MG63 (cell line): ENCODE data around the gene C19orf67. TPM values are rescaled to one million over a fixed set of nuclear protein-coding genes. Genes with fewer than 3 reads are reported as not detected.
"Not testable (repeated sequence)": the region's sequence is repeated elsewhere in the genome, so short reads cannot be mapped to it uniquely, and the experiment has no call there.

Source experiments
- DNase-seq: peaks from one replicate; pipeline ENCODE4 v3.0.0-alpha.2; 2020
- H3K27me3 ChIP-seq: fragments of 250-450 bp; sonication (Bioruptor Pico); 2 replicates; pipeline ENCODE4 v1.5.1; 2020; ENCODE audit warnings: mild to moderate bottlenecking, moderate library complexity
- H3K36me3 ChIP-seq: fragments of 250-450 bp; sonication (Bioruptor Pico); 2 replicates; pipeline ENCODE4 v1.5.1; 2020; ENCODE audit warnings: mild to moderate bottlenecking, moderate library complexity
- H3K4me3 ChIP-seq: fragments of 250-450 bp; sonication (Bioruptor Pico); 2 replicates; pipeline ENCODE4 v1.5.1; 2020; ENCODE audit warnings: mild to moderate bottlenecking, moderate library complexity
- H3K9me3 ChIP-seq: fragments of 250-450 bp; sonication (Bioruptor Pico); 2 replicates; pipeline ENCODE4 v1.5.1; 2020; ENCODE audit warnings: mild to moderate bottlenecking, moderate library complexity
- total RNA-seq: library from RNA; depleted of rRNA; stranded (reverse); fragments of >200 nt; shearing (Covaris generic); gene quantifications from 2 replicates; pipeline ENCODE4 v1.2.3, GENCODE V29; 2014; ENCODE audit warnings: low replicate concordance

The C19orf67 gene
- total RNA-seq, 1 experiment from 2014 or later = not detected

DNA sequence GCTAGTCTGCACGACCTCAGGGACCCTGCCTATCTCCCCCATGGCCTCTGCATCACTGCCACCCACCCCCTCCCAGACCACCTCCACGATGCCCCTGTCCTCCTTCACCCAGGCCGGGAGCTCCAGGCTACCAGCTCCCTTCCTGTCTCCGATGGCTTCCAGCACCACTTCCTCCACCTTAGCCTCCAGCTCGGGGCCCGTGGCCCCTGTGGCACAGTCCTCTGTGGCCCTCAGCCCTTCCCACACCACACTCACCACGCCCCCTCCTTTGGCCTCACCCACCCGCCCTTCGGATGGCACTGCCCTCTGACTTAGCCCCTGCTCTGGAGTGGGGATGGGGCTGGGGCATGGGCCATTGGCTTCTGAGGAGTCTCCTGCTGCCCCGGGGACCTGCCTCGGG, 30.9 kb downstream of the C19orf67 start:
- H3K27me3 ChIP-seq = peaks cover 16% of the 10 kb centered on the region
- H3K36me3 ChIP-seq = no peaks in the 10 kb centered on the region; the same call in 1 of the 2 replicates
- no peak for DNase-seq
- no peak overlapping the region for H3K4me3 ChIP-seq
- no peaks in the 10 kb centered on the region for H3K9me3 ChIP-seq

GRCh38 chr19:14054099-14054498, 31.5 kb downstream of the C19orf67 start:
- Histone ChIP-seq H3K27me3 (peaks cover 10% of the 10 kb centered on the region), H3K9me3 (no peaks in the 10 kb centered on the region), H3K4me3 (no peak overlapping the region), H3K36me3 (no peaks in the 10 kb centered on the region; the same call in 1 of the 2 replicates)
- no peak for DNase-seq

DNA sequence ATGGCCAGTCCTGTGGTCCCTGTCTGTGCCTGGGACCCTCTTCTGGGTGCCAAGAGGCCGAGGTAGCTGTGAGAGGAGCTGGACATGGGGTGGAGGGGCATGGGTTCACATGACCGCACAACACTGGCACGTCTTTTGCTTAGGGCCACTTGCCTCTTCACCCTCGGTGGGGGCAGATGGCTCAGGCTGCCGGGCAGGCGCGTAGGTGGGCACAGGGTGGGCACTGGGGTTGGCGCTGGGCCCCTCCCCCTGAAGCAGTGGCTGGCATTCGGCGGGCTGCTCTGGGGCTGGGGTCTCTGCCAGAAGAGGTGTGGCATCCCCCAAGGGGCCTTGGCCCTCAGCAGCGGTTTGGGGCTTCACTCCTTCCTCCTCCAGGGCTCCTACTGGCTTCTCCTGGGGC, 32.1 kb downstream of the C19orf67 start:
- Histone ChIP-seq H3K9me3 (peaks cover 4% of the 10 kb centered on the region), H3K36me3 (peaks cover 2% of the 10 kb centered on the region), H3K27me3 (peaks cover 4% of the 10 kb centered on the region; the same call in 1 of the 2 replicates), H3K4me3 (no peak overlapping the region)
- DNase-seq = no peak

- Histone ChIP-seq H3K27me3 (no peaks in the 10 kb centered on the region; the same call in 1 of the 2 replicates), H3K4me3 (no peak overlapping the region), H3K9me3 (peaks cover 7% of the 10 kb centered on the region), H3K36me3 (peaks cover 4% of the 10 kb centered on the region)
- no peak for DNase-seq
Observed at GRCh38 chr19:14053032-14053431, 32.6 kb downstream of the C19orf67 start.

DNA sequence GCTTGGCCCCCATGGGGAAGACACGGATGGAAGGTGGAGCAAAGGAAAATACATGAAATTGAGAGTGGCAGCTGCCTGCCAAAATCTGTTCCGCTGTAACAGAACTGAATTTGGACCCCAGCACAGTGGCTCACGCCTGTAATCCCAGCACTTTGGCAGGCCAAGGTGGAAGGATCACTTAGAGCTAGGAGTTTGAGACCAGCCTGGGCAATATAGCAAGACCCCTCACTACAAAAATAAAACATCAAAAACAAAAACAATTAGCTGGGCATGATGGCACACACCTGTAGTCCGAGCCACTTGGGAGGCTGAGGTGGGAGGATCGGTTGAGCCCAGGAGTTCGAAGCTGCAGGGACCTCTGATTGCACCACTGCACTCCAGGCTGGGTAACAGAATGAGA, 33.1 kb downstream of the C19orf67 start:
- Histone ChIP-seq H3K4me3 (no peak overlapping the region), H3K27me3 (no peaks in the 10 kb centered on the region), H3K36me3 (peaks cover 4% of the 10 kb centered on the region), H3K9me3 (peaks cover 7% of the 10 kb centered on the region)
- no peak for DNase-seq

- Histone ChIP-seq H3K36me3 (peaks cover 4% of the 10 kb centered on the region), H3K27me3 (no peaks in the 10 kb centered on the region), H3K4me3 (no peak overlapping the region), H3K9me3 (peaks cover 7% of the 10 kb centered on the region)
- DNase-seq = no peak
Observed at GRCh38 chr19:14051980-14052379, 33.6 kb downstream of the C19orf67 start.

- not testable (repeated sequence) for H3K27me3 ChIP-seq, H3K9me3 ChIP-seq, H3K4me3 ChIP-seq, DNase-seq, H3K36me3 ChIP-seq
Observed at GRCh38 chr19:14050961-14051360, 34.6 kb downstream of the C19orf67 start.

DNA sequence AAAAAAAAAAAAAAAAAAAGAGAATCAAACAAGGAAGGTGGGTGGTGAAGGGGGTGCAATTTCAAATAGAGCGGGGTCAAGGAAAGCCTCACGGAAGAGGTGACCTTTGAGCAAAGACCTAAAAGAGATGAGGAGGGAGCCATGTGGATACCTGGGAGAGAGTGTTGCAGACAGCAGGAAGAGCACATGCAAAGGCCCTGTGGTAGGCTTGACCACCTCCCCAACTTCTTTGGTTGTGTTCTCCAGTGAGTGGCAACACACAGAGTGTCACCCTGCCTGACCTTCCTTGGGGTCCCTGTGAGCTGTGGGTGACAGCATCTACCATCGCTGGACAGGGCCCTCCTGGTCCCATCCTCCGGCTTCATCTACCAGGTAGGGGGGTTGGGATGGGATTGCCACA, 35.1 kb downstream of the C19orf67 start:
- H3K4me3 ChIP-seq = no peak overlapping the region
- H3K9me3 ChIP-seq = peaks cover 7% of the 10 kb centered on the region
- no peak for DNase-seq
- peaks cover 4% of the 10 kb centered on the region for H3K36me3 ChIP-seq
- no peaks in the 10 kb centered on the region for H3K27me3 ChIP-seq

DNA sequence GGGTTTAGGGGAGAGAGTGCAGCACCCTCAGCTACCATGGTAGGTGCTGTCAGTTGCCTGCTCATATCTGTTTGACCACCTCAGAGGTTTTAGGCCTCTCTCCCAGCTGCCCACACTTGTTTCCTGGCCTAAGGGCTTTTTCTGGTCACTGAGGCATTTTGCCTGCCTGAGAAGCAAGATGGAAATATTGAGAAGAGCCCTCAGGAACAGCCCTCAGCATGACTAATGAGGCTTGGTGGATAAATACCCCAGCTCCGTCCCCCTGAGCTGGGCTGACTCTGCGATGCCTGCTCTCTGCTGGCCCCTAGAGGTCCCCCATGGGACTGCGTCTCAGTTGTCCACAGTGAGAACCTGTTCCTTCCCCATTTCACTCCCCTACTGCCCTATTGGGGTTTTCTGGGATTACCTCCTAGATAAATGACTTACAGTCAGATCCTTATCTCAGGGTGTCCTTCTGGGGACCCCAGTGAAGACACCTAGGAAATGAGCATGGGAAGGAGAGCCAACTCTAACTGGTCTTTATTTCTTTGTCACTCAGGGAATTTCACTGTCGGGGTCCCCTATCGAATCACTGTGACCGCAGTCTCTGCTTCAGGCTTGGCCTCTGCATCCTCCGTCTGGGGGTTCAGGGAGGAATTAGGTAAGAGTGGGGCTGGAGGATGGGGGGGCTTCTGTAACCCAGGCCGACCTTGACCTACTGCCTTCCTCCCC, 37.0 kb downstream of the C19orf67 start:
- Histone ChIP-seq H3K36me3 (peaks cover 4% of the 10 kb centered on the region), H3K9me3 (peaks cover 7% of the 10 kb centered on the region), H3K27me3 (no peaks in the 10 kb centered on the region), H3K4me3 (no peak overlapping the region)
- no peak for DNase-seq

- not testable (repeated sequence) for H3K9me3 ChIP-seq, DNase-seq, H3K4me3 ChIP-seq, H3K27me3 ChIP-seq, H3K36me3 ChIP-seq
Observed at GRCh38 chr19:14047866-14048265, 37.7 kb downstream of the C19orf67 start.

GRCh38 chr19:14042659-14043608, 42.6 kb downstream of the C19orf67 start:
- not testable (repeated sequence) for H3K9me3 ChIP-seq, H3K36me3 ChIP-seq, H3K4me3 ChIP-seq, H3K27me3 ChIP-seq
- peak; percentile 78 for DNase-seq

DNA sequence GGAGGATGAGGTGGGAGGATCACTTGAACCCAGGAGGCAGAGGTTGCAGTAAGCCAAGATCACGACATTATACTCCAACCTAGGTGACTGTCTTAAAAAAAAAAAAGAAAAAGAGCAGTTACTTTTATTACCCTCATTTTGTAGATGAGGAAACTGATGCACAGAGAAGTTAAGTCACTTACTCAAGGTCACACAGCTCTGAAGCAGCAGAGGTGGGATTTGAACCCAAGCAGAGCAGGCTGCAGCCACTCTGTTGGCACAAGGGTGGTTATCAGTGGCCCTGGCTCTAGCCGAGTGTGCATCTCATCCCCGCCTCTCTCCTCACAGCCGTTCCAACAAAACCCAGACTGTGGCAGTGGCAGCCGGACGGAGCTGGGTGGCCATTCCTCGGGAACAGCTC, 46.4 kb downstream of the C19orf67 start:
- DNase-seq = no peak
- Histone ChIP-seq H3K9me3 (no peaks in the 10 kb centered on the region), H3K4me3 (no peak overlapping the region), H3K27me3 (no peaks in the 10 kb centered on the region), H3K36me3 (no peaks in the 10 kb centered on the region)

DNA sequence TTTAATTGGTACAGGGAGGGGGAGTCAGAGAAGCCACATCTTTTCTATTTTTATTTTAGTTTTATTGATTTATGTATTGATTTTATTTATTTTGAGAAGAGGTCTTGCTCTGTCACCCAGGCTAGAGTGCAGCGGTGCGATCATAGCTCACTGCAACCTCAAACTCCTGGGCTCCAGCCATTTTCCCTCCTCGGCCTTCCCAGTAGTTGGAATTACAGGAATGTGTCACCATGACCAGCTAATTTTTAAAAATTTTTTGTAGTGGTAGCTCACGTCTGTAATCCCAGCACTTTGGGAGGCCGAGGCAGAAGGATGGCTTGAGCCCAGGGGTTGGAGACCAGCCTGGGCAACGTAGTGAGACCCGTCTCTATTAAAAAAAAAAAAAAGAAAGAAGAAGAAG, 49.9 kb downstream of the C19orf67 start:
- Histone ChIP-seq H3K9me3 (no peaks in the 10 kb centered on the region), H3K27me3 (0 out of 2 replicates have a peak, but pooled peaks cover 3% of the 10 kb centered on the region), H3K4me3 (no peak overlapping the region), H3K36me3 (no peaks in the 10 kb centered on the region)
- DNase-seq = no peak

DNA sequence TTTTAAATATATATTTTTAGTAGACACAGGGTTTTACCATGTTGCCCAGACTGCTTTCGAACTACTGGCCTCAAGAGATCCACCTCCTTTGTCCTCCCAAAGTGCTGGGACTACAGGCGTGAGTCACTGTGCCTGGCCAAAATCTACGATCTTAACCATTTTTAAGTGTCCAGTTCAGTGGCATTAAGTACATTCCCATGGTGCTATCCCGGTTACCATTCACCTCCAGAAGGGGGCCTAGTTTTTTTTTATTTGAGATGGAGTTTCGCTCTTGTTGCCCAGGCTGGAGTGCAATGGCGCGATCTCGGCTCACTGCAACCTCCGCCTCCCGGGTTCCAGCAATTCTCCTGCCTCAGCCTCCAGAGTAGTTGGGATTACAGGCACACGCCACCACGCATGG, 50.4 kb downstream of the C19orf67 start:
- H3K9me3 ChIP-seq, DNase-seq, H3K4me3 ChIP-seq, H3K27me3 ChIP-seq, H3K36me3 ChIP-seq: not testable (repeated sequence)

GRCh38 chr19:14033946-14034345, 51.6 kb downstream of the C19orf67 start:
- H3K36me3 ChIP-seq = no peaks in the 10 kb centered on the region
- DNase-seq = no peak
- H3K4me3 ChIP-seq = no peak overlapping the region
- H3K27me3 ChIP-seq = 0 out of 2 replicates have a peak, but pooled peaks cover 5% of the 10 kb centered on the region
- no peaks in the 10 kb centered on the region for H3K9me3 ChIP-seq

- no peaks in the 10 kb centered on the region for H3K9me3 ChIP-seq
- peaks cover 5% of the 10 kb centered on the region; the same call in 1 of the 2 replicates for H3K27me3 ChIP-seq
- no peaks in the 10 kb centered on the region for H3K36me3 ChIP-seq
- H3K4me3 ChIP-seq = peak within 1 kb of the TSS; percentile 58
- DNase-seq = peak; percentile 70
Observed at GRCh38 chr19:14031719-14032480, 53.7 kb downstream of the C19orf67 start, which contains the start of gene IL27RA. Gene IL27RA (plus strand): TSS chr19:14031762. CDS start chr19:14031873, 111 bp downstream.
